Activated CD8-positive, alpha-beta memory T cell treated with anti-CD3 and anti-CD28 coated beads for 48 hours (primary cell): ENCODE measurements around the gene GNAZ.

Experiments
- DNase-seq, 3 experiments: peaks; one replicate each; pipeline ENCODE4 v3.0.0-alpha.2; 2020; ENCODE audit warnings: low read depth in 2 of 3, low spot score in 2 of 3

GNAZ gene

DNA sequence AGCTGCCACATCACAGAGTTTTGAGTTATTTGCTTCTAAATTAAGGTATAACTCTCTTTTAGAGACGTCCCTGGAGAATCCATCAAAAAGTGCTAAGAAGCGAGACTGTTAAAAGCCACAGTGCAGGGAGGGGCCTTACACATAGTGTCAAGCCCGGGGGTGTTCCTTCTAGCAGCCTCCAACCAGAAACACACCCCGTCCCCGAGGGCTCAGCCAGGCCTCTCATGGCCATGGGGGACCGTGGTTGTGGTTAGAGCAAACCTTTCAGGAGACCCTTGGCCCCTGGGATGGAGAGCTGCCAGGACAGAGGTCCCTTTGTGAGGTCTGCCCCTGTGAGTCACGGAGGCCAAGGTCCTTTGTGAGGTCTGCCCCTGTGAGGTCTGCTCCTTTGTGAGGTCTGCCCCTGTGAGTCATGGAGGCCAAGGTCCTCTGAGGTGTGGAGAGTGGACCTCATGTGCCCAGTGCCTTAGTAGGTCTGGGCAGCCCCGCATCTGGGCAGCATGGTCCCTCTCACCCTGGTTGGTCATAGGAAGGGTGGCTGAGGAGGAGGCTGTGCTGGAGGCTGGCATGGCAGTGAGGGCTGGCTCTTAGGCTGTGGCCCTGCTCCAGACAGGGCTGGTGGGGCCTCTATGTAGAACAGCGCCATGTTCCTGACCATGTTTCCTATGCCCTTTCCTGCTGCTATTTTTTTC is 5.4 kb downstream of the GNAZ start:
- no peak for DNase-seq

DNA sequence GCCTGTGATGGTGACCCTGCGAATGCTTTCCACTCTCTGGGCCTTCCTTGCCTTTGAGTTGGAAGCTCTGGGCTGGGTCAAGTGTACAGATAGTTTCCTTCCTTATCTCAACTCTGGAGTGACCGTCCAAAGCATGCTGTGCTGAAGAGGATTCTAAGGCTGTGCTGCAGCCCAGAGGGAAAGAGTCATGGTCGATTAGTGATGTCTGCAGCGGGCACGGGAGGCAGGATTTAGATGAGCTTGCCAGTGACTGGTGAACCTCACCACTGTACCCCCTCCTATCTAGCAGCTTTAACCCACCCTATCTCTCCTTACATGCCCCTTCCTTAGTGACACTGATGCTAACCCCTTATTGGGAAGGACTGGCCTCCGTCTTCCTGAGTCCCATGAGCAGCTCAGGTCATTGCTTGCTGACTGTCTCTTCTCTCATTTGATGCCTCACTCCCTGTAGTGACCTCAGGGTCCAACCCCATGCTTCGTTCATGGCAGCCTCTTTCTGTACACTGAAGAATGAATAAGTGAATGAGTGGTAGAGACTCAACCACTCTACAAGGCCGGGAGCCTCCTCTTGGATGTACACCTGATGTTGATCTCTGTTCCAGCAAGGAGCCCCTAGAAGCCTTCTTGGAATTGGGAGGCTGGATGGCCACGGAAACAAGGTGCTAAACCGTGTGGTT is 6.7 kb downstream of the GNAZ start:
- DNase-seq = no peak

DNA sequence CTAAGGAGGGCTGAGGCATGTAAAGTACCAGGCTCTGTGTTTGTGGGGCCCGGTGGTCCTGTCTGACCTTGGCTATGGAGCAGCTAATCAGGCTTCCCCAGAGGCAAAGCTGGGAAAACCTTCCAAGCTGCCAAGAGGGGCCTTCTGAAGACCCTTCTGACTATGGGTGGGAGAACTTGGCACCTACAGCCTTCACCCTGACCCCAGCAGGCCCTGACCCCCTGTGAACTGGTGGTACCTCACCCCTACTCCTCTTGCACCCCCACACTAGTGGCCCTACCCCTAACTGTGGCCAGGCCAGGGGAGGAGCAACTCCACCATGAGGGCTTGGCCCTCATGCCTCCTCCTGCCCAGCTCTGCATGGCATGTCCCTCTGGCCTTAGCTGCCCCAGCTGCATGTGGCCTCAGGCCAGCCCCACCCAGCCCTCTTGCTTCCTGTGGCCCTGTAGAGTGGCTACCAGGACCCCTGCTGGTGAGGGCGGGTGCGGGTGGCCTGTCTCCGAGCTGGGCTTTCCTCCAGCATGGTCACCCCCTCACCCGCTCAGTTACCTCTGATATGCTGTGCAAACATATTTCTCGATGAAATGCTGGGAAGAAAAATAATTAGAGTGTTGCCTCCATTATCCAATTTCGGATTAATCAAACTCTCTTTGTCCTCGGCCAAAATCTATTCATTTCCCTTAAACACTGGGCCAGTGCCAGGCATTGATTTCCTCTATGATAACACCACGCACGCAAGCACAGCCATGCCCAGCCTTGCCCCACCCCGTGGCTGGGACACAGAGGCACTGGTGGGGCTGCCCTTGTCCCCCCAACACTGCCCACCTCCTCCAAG is 7.5 kb downstream of the GNAZ start:
- no peak for DNase-seq

DNA sequence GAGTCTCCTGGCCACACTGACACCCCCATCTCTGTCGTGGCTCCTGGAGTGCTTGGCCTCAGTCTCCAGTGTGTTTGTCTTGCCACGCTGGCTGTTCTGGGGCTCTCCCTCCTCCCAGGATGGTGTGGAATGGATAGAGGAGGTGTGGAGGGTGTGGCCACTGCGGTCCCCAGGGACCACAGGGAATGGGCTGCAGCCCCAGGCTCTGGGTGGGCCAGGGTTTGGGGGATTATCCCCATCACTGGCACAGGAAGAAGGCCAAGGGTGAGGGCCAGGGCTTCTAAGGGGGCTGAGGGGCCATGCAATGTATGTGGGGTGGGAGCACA is 8.1 kb downstream of the GNAZ start:
- no peak for DNase-seq

DNA sequence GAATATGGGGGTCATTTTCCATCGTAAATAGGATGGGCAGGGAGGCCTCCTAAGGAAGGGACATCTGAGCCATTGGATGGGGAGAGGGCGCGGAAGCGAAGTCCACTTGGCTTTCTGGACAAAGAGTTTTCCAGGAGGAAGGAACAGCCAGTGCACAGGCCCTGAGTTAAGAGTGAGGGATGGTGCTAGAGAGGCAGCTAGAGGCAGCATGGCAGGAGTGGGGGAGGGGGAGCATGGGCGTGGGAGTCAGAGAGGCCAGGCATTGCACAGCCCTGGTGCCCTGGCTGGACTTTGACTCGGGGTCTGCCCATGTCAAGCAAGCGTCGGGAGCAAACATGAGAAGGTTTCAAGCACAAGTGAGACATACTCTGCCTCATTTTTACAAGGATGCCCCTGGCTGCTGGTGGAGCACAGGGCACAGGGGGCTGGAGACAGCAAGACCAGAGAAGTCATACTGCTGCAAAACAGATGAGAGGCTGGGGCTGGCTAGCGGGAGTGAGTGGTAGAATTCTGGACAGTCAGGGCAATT is 9.0 kb downstream of the GNAZ start:
- no peak for DNase-seq

DNA sequence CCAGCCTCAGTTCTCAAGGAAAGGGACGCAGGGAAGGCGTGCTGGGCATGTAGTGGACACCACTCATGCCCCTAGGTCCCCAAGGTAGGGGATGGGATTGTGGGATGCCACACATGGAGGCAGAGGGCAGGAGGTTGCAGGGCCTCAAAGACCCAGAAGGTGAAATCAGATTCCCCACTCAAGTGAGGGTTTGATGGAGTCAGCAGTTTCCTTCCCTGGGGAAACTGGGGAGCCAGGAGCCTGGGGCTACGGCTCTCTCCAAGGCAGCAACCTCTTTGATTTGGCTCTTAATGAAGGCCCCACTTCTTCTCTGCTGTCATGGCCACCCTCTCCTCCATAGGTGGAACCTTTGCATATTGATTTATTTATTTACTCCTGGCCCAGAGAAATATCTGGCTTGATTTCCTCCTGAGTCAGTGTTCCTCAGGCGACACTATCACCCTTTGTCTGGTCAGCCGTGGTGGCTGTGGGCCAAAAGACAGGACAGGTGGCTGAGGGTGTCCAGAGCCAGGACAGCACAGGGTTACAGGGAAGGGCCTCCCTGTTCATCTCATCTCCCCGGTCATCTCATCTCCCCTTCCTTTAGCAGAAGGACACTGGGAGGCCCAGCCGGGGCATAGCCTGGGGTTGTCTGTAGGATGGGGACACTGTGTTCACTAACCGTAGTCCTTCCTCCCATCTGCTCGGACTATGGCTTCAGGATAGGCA is 9.6 kb downstream of the GNAZ start:
- DNase-seq = no peak

DNA sequence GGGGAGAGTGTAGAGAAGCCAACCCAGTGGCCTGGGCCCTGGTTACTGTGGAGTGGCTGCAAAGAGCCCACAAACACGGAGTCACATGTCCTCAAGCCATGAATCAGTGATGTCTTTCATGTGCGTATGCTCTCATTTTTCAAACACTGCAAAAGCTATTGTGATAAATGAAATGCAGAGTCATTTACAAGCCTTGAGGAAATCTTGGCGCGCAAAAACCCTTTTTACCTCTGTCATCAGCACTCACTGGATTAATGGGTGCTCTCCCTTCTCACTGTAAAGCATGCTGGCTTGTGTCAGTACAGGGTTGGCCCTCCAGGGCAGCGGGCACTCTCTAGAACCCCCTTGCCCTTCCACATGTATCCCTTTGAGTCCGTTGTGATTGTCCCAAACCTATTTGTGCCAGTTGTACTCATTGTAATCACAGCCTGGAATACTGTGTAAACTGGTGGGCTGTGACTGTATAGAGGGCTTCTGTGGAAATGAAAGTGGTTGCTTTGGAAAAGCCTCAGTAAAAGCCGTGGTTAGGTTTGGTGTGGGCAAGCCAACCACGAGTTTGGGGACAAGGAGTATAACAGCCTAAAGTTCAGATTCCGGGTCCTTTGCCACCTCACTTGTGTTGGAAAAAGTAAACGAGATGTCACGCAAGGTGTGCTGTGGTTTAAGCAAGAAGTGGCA is 10.4 kb downstream of the GNAZ start:
- DNase-seq = no peak

DNA sequence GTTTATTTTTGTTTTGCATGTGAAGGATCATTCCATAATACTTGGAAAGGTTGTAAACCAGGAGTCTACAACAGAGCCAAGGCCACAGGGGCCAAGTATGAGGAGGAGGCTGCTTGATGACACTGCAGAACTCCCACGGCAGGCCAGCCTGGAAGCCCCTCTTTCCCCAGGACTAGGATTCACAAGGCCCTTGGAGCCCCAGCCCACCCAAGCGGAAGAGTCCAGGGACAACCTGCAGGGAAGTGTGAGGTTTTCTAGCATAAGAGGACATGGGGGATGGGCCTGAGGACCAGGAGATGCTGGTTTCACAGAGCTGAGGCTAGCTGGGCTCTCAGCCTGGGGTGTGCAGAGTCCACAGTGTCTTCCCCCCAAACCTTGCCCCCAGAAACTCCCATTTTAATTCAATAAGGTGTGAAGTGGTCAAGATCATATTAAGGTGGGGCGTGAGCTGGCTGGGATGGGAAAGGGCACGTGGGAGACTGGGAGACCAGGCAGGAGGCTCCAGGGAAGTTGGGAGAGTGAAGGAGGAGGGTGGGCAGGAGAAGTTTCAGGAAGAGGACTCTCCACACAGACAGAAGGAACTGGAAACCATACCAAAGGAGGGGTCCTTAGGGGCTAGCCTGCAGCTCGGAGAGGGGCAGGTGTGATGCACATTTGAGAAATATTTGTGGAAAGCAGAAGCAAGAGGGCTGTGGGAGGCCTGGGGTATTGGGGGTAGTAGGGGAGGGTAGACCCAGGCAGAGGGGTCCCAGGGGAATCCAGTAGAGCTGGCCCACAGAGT is 12.4 kb downstream of the GNAZ start:
- no peak for DNase-seq

DNA sequence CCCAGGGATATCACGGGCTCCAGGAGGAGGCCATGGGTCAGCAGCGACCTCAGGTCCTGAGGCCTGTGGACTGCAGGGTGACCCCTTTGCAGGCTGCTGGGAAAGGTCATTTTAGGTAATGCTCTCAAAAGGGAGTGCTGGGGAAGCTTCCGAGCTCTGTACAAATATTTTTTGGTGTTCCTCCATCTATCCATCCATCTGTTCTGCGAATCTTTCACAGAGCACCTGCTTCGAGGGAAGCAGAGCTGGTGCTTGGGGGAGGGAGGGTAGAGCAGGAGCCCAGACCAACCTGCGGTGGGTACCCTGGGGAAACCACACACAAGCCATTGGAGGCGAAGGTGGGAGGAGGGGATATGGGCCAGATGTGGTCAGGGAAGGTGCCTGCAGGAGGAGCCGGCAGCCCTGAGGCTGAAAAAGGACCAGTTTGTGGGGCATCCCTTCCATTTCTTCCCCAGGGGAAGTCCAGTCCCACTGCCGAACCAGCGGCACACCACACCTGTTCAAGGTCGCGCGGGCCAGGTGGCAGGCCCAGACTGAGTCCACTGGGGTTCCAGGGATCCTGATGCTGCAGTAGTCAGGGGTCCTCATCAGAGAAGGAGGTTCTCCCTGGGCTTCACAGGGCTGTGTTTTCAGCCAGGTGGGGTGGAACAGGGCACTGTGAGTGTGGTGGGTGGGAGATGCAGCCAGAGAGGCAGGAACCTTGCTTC is 13.1 kb downstream of the GNAZ start:
- DNase-seq = no peak

DNA sequence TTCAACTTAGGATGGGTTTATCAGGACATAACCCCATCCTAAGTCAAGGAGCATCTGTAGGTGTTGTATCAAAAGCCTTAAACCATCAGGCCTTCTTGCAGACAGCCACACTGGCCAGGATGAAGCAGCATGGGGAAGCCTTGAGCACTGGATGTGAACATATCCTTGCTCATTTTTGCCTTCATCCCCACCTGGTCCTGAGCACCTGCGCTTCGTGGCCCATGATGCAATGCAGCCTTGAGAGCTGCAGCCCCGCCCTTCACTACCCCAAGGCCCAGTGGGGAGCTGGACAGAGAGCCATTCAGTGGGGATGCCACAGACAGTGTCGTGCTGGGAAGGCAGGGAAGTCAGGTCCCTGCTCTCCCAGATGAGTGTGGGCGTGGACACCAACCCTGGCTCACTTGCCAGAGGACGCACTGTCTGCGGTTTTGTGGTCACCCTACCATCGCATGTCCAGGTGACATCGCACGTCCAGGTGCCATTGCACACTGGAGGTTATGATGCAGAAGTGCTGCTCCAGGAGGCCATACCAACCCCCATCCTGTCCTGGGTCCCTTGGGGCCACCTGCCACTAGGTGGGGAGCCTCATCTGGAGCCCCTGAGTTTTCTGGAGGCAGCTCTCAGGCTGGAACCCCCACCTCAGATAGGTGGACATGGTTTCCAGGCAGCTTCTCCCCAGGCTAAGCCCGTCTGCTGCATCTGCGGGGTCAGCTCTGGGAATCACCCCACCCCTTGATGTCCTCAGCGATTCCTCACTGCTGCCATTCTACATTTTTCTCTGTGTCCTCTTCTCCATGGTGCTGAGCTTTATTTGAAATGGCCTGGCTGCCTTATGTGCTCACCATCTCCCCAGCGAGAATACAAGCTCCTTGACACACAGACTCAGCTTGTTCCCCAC is 14.4 kb downstream of the GNAZ start:
- no peak for DNase-seq

DNA sequence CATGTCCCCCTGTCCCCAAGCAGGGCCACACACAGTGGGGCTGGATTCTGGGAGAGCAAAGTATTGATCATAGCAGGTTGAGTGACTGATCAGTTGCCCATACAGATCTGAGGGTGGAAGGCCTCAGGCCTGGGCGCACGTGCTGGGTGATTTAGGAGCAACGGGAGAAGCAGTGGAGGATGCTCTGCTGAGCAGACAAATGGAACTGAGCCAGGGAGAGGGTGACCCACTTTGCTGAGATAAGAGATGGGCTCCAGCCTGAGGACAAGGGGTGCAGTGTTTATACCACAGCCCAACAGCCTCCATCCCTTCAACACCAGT is 15.0 kb downstream of the GNAZ start:
- DNase-seq = no peak

DNA sequence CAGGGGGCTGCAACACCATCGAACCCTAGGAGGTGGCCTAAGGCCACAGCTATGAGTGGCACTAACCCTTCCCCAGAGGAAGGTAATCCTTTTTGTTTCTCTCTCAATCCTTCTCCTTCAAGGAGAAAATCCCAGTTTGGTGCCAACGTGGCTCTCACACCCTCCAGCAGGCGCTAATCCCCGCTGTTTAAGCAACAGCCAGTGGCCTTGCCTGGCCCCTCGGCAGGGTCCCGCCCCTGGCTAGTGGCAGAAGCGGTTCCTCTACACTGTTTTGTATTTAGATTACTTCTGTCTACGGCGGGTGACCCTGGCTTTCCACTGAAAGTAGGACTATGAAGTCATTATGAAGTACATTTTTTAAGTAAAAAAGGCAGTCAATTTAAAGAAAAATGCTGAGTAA is 15.5 kb downstream of the GNAZ start:
- no peak for DNase-seq

DNA sequence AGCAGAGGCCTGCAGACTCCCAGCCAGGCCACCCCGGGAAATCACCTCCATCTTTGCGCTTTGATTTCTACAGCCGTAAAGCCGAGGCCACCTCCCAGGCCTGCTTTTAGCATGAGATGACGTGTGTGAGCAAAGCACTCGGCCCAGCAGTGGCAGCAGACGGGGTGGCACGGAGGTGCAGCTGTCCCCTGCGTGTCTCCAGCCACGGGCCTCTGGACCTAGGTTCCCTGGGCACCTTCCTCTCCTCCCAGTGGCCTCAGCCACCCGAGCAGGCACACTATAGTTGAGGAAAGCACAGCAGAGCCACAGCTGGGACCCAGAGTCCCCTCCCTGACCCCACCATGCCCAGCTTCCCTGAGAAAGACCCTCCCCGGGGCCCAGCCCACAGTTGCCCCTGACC is 15.9 kb downstream of the GNAZ start:
- DNase-seq = no peak

DNA sequence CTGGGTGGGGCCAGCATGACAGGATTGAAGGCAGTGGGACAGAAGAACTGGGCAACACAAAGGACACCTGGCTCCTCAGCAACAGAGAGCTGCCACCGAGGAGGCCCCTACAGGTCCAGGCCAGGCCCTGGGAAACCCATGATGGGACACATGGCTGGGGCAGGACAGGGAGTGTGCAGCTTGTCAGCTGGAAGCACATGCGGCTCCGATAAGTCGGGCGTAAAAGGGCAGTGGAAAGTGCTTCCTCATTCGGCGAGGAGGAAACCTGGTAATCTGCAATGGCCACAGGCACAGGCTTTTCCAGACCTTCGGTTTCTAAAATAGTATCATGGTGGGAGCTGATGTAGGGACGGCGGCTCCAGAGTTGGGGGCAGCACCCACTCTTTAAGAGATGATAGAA is 16.5 kb downstream of the GNAZ start:
- no peak for DNase-seq

DNA sequence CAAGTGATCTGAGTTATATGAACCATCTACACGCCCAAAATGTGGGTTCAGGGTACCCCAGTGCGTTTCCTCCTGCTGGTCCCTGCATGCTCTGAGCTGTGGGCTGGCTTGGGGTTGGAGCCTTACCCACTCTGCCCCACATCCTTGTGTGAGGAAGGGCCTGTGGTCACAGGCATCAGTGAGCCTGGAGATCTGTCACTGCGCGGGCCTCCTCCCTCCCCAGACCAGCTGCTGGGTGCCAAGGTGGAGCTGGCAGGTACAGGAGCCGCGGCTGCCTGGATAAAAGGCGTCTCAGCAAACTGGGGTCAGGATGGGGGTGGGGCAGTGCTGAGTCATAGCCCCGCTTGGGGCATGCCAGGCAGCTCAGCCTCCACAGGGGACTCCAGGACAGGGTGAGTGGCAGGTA is 17.9 kb downstream of the GNAZ start:
- no peak for DNase-seq

DNA sequence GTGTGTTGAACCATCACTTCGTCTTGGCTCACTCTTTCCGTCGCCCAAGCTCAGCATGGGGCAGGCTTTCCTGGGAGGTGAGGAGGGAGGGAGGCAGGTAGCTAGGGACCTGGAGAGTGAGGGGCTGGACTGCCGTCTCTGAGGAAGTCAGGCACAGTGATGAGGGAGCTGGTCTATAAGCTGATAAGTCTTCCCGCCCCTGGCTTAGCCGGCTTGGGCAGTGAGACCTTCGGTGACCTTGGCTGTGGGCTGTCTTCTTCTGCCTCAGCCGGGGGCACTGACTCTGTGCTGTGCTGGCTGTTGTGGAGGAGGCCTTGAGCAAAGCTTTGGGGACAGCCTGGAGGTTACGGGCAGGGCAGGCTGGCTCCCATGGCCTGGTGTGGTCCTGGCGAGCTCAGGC is 18.7 kb downstream of the GNAZ start:
- no peak for DNase-seq

DNA sequence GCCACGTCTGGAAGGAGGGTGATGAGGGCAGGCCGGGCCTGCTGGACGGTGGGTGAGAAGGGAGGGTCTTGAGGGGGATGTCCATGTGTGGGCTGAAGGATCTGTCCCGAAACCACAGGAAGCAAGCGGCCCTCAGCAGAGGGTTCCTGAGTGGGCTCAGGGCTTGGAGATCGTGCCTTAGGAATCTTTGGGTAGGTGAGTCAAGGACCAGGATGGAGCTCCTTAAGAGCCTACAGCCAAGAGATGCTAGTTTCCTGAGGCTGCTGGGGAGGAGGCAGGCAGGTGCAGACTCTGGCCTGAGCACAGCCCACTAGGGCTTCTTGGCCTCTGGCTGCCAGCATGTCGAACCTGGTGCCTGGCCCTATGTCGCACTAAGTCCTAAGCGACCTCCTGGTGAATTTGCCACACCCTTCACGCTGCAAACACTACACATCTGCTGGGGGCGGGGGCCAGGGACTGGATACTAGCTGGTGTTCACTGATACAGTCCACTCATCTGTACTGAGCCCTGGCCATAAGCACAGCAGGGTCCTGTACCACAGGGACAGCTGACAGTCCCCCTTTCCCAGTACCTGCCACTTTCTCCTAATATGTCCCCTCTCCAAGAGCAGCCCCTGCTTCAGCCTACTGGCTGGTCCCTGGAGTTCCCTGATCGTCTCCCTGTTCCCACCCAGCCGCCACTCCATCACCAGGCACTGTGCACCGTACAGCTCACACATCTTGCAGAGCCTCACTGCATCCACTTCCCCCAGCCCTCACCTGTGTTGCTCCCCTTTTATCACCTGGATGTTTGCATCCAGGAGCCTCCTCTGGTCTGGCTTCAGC is 19.5 kb downstream of the GNAZ start:
- no peak for DNase-seq

DNA sequence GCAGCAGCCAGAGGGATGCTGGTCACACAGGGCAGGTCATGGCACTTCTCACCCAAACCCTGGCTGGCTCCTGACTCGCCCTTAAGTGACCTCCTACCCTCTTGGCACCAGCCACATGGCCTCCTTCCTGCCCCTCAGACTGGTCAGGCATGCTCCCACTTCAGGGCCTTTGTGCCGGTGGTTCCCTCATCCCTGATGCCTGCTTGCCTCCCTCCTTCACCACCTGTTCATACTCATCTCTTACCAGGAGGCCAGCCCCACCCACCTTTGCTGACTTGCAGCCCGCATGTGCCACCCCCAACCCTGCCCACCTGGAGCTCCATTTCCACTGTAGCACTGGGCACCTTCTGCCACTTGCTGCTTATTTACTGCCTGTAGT is 20.1 kb downstream of the GNAZ start:
- DNase-seq = no peak
